ENCODE measurements around the gene PCMTD2. TPM values are rescaled to one million over a fixed set of nuclear protein-coding genes. Genes with fewer than 3 reads are reported as not detected.
A peak's percentile ranks its signal among the peaks of the same experiment; 100 is the strongest.

The PCMTD2 gene
- total RNA-seq, 3 donors from 2014 or later (not counting 1 experiment from before 2014, with no cell fraction given), result 63.8 to 100.0 (median 65.6) TPM

DNA sequence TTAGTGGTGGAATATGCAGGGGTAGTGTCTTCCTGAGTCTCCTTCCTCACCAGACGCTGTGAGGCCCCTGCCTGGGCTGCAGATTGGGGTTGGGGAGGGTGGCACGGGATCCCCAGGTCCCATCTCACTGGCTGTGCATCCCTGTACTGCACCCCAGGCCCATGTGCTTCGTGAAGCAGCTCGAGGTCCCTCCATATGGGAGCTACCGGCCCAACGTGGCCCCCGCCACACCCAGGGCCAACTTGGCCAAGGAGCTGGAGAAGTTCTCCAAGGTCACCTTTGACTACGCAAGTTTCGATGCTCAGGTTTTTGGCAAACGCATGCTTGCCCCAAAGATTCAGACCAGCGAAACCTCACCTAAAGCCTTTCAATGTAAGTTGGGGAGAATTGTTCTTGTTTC lies 38.6 kb upstream of the PCMTD2 start:
- H3K36me3 Mint-ChIP-seq, result no peaks in the 10 kb centered on the region
- ATAC-seq, result no peak
- no peak for TF ChIP-seq CTCF (IDR thresholded peaks at IDR 0.05)
- no peaks in the 10 kb centered on the region for H3K27me3 ChIP-seq (ENCODE audit: control insufficient read depth, insufficient read depth, low read length)
- no peak overlapping the region for H3K4me3 Mint-ChIP-seq
- H3K4me1 Mint-ChIP-seq, result peaks cover 5 to 7% of the 10 kb centered on the region in 2 donors
- H3K9me3 Mint-ChIP-seq, result no peaks in the 10 kb centered on the region
- H3K4me3 ChIP-seq (ENCODE audit: low read length), result no peak overlapping the region
- intact Hi-C loops (cut with micrococcal nuclease), result no loop called here
- H3K27me3 Mint-ChIP-seq (ENCODE audit: low read depth in 2 of 2), result no peaks in the 10 kb centered on the region
- peaks cover 7% of the 10 kb centered on the region for H3K4me1 ChIP-seq (ENCODE audit: control insufficient read depth, insufficient read depth, low read length)
- H3K9me3 ChIP-seq (ENCODE audit: control insufficient read depth, insufficient read depth, low read length), result no peaks in the 10 kb centered on the region
- no peak for DNase-seq
- no peaks in the 10 kb centered on the region for H3K36me3 ChIP-seq (ENCODE audit: control insufficient read depth, insufficient read depth, low read length)
- WGBS (ENCODE audit: insufficient coverage), result 90% methylated on average over 11 of the region's 11 CpGs
- H3K27ac Mint-ChIP-seq, result no peak overlapping the region
- H3K27ac ChIP-seq (ENCODE audit: low read length), result no peak overlapping the region

GRCh38 chr20:64217539-64218221 lies 37.9 kb upstream of the PCMTD2 start:
- no peak for TF ChIP-seq CTCF (IDR thresholded peaks at IDR 0.05)
- ATAC-seq (no peak), DNase-seq (no peak)
- H3K27me3 ChIP-seq (ENCODE audit: control insufficient read depth, insufficient read depth, low read length), result no peaks in the 10 kb centered on the region
- H3K4me3 ChIP-seq (ENCODE audit: low read length), result no peak overlapping the region
- Mint-ChIP-seq H3K9me3 (no peaks in the 10 kb centered on the region), H3K4me1 (peaks cover 5 to 7% of the 10 kb centered on the region in 2 donors), H3K27me3 (ENCODE audit: low read depth in 2 of 2) (no peaks in the 10 kb centered on the region), H3K27ac (no peak overlapping the region), H3K4me3 (no peak overlapping the region), H3K36me3 (no peaks in the 10 kb centered on the region)
- intact Hi-C loops (cut with micrococcal nuclease), result no loop called here
- no peaks in the 10 kb centered on the region for H3K9me3 ChIP-seq (ENCODE audit: control insufficient read depth, insufficient read depth, low read length)
- H3K4me1 ChIP-seq (ENCODE audit: control insufficient read depth, insufficient read depth, low read length), result peaks cover 7% of the 10 kb centered on the region
- no peak overlapping the region for H3K27ac ChIP-seq (ENCODE audit: low read length)
- WGBS (ENCODE audit: insufficient coverage), result 91% methylated on average over 13 of the region's 13 CpGs
- no peaks in the 10 kb centered on the region for H3K36me3 ChIP-seq (ENCODE audit: control insufficient read depth, insufficient read depth, low read length)

GRCh38 chr20:64219202-64219601 lies 36.3 kb upstream of the PCMTD2 start:
- peak in 1 of 3 donors; percentile 64 for ATAC-seq
- intact Hi-C loops (cut with micrococcal nuclease), result no loop called here
- Mint-ChIP-seq H3K4me1 (peaks cover 5 to 7% of the 10 kb centered on the region in 2 donors), H3K4me3 (no peak overlapping the region), H3K27ac (no peak overlapping the region), H3K27me3 (ENCODE audit: low read depth in 2 of 2) (no peaks in the 10 kb centered on the region), H3K9me3 (no peaks in the 10 kb centered on the region), H3K36me3 (no peaks in the 10 kb centered on the region)
- H3K36me3 ChIP-seq (ENCODE audit: control insufficient read depth, insufficient read depth, low read length), result no peaks in the 10 kb centered on the region
- 67% methylated on average over 12 of the region's 12 CpGs for WGBS (ENCODE audit: insufficient coverage)
- DNase-seq, result peak in 1 of 2 donors; percentile 28
- no peak overlapping the region for H3K4me3 ChIP-seq (ENCODE audit: low read length)
- no peak overlapping the region for H3K27ac ChIP-seq (ENCODE audit: low read length)
- H3K9me3 ChIP-seq (ENCODE audit: control insufficient read depth, insufficient read depth, low read length), result no peaks in the 10 kb centered on the region
- TF ChIP-seq CTCF (IDR thresholded peaks at IDR 0.05), result no peak
- H3K4me1 ChIP-seq (ENCODE audit: control insufficient read depth, insufficient read depth, low read length), result peaks cover 7% of the 10 kb centered on the region
- H3K27me3 ChIP-seq (ENCODE audit: control insufficient read depth, insufficient read depth, low read length), result no peaks in the 10 kb centered on the region

DNA sequence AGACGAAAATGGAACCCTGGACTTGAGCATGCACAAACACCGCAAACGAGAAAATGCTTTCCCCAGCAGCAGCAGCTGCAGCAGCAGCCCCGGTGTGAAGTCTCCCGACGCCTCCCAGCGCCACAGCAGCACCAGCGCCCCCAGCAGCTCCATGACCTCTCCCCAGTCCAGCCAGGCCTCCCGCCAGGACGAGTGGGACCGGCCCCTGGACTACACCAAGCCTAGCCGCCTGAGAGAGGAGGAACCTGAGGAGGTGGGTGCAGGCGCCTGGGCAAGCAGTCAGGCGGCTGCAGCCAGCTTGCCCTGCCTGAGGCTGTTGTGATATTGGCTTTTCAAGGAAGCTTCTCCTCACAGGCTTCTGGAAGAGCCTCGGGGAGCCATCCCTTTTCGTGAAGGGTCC lies 35.8 kb upstream of the PCMTD2 start:
- Histone ChIP-seq H3K4me1 (ENCODE audit: control insufficient read depth, insufficient read depth, low read length) (peaks cover 7% of the 10 kb centered on the region), H3K27me3 (ENCODE audit: control insufficient read depth, insufficient read depth, low read length) (no peaks in the 10 kb centered on the region), H3K4me3 (ENCODE audit: low read length) (no peak overlapping the region), H3K9me3 (ENCODE audit: control insufficient read depth, insufficient read depth, low read length) (no peaks in the 10 kb centered on the region), H3K27ac (ENCODE audit: low read length) (no peak overlapping the region), H3K36me3 (ENCODE audit: control insufficient read depth, insufficient read depth, low read length) (no peaks in the 10 kb centered on the region)
- DNase-seq (no peak), ATAC-seq (no peak)
- no peaks in the 10 kb centered on the region for H3K9me3 Mint-ChIP-seq
- no peak for TF ChIP-seq CTCF (IDR thresholded peaks at IDR 0.05)
- H3K27me3 Mint-ChIP-seq (ENCODE audit: low read depth in 2 of 2), result no peaks in the 10 kb centered on the region
- peaks cover 5 to 7% of the 10 kb centered on the region in 2 donors for H3K4me1 Mint-ChIP-seq
- H3K27ac Mint-ChIP-seq, result no peak overlapping the region
- WGBS (ENCODE audit: insufficient coverage), result 90% methylated on average over 16 of the region's 16 CpGs
- H3K4me3 Mint-ChIP-seq, result no peak overlapping the region
- no peaks in the 10 kb centered on the region for H3K36me3 Mint-ChIP-seq
- intact Hi-C loops (cut with micrococcal nuclease), result no loop called here
